Measurements from ENCODE around the gene PCDHGA3. TPM values are rescaled to one million over a fixed set of nuclear protein-coding genes. Genes with fewer than 3 reads are reported as not detected.
"Not testable (repeated sequence)": the region's sequence is repeated elsewhere in the genome, so short reads cannot be mapped to it uniquely, and the experiment has no call there.

PCDHGA3 gene
- total RNA-seq, 1 experiment from 2014 or later: 0.26 TPM

DNA sequence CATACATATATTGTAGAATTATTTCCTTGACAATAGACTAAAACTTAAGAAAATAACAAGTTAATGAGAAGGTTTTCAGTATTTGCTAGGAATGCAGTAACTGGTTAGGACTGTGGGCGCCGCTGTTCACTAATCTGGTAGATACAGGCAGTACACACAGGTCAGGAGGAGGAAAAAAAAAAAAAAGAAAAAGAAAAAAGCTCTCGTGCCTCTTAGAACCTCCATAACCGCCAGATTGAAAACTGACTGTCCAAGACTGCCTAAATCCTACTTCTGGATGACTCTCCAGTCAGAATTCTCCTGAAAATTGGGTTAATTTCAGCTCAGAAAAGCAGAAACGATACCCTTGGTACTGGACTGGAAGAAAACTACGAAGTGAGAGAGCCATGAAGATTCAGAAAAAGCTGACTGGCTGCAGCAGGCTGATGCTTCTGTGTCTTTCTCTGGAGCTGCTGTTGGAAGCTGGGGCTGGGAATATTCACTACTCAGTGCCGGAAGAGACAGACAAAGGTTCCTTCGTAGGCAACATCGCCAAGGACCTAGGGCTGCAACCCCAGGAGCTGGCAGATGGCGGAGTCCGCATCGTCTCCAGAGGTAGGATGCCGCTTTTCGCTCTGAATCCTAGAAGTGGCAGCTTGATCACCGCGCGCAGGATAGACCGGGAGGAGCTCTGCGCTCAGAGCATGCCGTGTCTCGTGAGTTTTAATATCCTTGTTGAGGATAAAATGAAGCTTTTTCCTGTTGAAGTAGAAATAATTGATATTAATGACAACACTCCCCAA, 13.1 kb upstream of the PCDHGA3 start, which contains the start of gene PCDHGA1:
Gene PCDHGA1, plus strand, starts transcription at position 216 of the 782 bp plus-strand sequence.
- peaks cover 10% of the 10 kb centered on the region for H3K9me3 ChIP-seq (replicated peaks)
- H3K27me3 ChIP-seq (replicated peaks): no peaks in the 10 kb centered on the region
- DNase-seq (ENCODE audit: low read depth in 1 of 2, low spot score in 2 of 2): no peak
- H3K36me3 ChIP-seq: no peaks in the 10 kb centered on the region
- 0 out of 2 replicates have a peak, but pooled peaks cover 3% of the 10 kb centered on the region for H3K4me1 ChIP-seq (replicated peaks)
- no peak within 1 kb of the TSS for H3K27ac ChIP-seq
- H3K4me3 ChIP-seq: peak within 1 kb of the TSS; percentile 20

DNA sequence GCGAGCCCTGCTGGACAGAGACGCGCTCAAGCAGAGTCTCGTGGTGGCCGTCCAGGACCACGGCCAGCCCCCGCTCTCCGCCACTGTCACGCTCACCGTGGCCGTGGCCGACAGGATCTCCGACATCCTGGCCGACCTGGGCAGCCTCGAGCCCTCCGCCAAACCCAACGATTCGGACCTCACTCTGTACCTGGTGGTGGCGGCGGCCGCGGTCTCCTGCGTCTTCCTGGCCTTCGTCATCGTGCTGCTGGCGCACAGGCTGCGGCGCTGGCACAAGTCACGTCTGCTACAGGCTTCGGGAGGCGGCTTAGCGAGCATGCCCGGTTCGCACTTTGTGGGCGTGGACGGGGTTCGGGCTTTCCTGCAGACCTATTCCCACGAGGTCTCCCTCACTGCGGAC, 11.1 kb upstream of the PCDHGA3 start:
- H3K36me3 ChIP-seq; DNase-seq (ENCODE audit: low read depth in 1 of 2, low spot score in 2 of 2); H3K4me1 ChIP-seq (replicated peaks); H3K27ac ChIP-seq; H3K4me3 ChIP-seq; H3K27me3 ChIP-seq (replicated peaks): not testable (repeated sequence)
- H3K9me3 ChIP-seq (replicated peaks): peaks cover 10% of the 10 kb centered on the region

DNA sequence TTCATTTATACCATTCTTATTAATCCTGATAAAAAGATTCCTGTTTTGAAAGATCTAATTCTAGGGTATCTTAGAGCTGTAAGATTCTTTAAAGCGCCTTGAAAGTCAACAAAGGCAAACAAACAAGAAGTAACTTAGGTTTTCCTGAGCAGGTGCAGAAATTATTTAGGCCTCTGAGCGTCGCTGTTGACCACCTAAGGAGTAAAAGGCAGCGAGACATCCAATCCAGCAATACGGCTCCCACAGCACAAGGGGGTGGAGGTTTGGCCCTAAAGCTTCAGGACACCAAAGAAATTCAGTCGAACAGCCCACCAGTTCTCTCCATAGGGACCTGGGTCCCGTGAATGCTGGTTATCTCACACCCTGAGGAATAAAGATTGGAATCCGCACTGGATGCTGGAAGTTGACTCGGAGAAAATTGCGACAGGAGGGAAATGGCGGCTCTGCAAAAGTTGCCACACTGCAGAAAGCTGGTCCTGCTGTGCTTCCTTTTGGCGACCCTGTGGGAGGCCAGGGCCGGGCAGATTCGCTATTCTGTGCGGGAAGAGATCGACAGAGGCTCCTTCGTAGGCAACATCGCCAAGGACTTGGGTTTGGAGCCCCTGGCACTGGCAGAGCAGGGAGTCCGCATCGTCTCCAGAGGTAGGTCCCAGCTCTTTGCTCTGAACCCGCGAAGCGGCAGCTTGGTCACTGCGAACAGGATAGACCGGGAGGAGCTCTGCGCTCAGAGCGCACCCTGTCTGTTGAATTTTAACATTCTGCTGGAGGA, 4.9 kb upstream of the PCDHGA3 start, which contains the start of gene PCDHGA2:
Gene PCDHGA2, plus strand, starts transcription at position 223 of the 769 bp plus-strand sequence.
- no peak for DNase-seq (ENCODE audit: low read depth in 1 of 2, low spot score in 2 of 2)
- H3K27ac ChIP-seq: no peak within 1 kb of the TSS
- no peak within 1 kb of the TSS; the same call in 1 of the 2 replicates for H3K4me3 ChIP-seq
- no peaks in the 10 kb centered on the region for H3K27me3 ChIP-seq (replicated peaks)
- H3K36me3 ChIP-seq: no peaks in the 10 kb centered on the region
- no peaks in the 10 kb centered on the region for H3K4me1 ChIP-seq (replicated peaks)
- peaks cover 15% of the 10 kb centered on the region for H3K9me3 ChIP-seq (replicated peaks)

DNA sequence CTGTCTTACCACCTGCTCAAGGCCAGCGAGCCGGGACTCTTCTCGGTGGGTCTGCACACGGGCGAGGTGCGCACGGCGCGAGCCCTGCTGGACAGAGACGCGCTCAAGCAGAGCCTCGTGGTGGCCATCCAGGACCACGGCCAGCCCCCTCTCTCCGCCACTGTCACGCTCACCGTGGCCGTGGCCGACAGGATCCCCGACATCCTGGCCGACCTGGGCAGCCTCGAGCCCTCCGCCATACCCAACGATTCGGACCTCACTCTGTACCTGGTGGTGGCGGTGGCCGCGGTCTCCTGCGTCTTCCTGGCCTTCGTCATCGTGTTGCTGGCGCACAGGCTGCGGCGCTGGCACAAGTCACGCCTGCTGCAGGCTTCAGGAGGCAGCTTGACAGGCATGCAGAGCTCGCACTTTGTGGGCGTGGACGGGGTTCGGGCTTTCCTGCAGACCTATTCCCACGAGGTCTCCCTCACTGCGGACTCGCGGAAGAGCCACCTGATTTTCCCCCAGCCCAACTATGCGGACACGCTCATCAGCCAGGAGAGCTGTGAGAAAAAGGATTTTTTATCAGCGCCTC, 2.8 kb upstream of the PCDHGA3 start:
- peaks cover 23% of the 10 kb centered on the region for H3K9me3 ChIP-seq (replicated peaks)
- not testable (repeated sequence) for DNase-seq (ENCODE audit: low read depth in 1 of 2, low spot score in 2 of 2); H3K27me3 ChIP-seq (replicated peaks); H3K4me3 ChIP-seq; H3K4me1 ChIP-seq (replicated peaks); H3K27ac ChIP-seq; H3K36me3 ChIP-seq

DNA sequence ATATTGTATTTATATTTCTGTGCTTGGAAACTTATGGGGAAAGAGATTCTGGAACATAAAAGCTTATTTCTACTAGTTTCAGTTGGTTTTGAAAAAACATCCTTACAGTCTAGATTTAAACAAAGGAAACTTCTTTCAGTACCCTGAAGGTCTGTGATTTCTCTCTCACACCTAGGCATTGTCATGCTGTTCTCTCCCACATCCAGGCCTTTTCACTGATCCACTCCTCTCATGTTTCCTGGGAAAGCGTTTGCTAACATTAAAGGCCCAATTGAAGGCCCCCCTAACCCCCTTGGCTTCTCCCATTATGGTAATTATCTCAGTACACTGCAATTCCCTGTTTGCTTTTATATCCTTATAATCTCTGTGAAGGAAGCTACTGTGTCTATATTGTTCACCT, 856 bp upstream of the PCDHGA3 start:
- H3K4me1 ChIP-seq (replicated peaks): no peaks in the 10 kb centered on the region
- no peak overlapping the region for H3K27ac ChIP-seq
- no peak for DNase-seq (ENCODE audit: low read depth in 1 of 2, low spot score in 2 of 2)
- no peaks in the 10 kb centered on the region for H3K36me3 ChIP-seq
- no peak overlapping the region for H3K4me3 ChIP-seq
- H3K27me3 ChIP-seq (replicated peaks): no peaks in the 10 kb centered on the region
- H3K9me3 ChIP-seq (replicated peaks): peaks cover 23% of the 10 kb centered on the region

DNA sequence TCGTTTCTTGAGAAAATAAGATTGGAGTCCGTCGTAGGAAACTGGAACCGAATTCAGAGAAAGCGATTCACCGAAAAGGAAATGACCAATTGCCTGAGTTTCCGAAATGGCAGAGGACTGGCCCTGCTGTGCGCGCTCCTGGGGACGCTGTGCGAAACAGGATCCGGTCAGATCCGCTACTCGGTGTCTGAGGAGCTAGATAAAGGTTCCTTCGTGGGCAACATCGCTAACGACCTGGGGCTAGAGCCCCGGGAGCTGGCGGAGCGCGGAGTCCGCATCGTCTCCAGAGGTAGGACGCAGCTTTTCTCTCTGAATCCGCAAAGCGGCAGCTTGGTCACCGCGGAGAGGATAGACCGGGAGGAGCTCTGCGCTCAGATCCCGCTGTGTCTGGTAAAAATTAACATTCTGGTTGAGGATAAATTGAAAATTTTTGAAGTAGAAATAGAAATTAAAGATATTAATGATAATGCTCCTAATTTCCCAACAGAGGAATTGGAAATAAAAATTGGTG, 379 bp downstream of the PCDHGA3 start:
- no peak for DNase-seq (ENCODE audit: low read depth in 1 of 2, low spot score in 2 of 2)
- Histone ChIP-seq H3K4me3 (no peak overlapping the region), H3K4me1 (replicated peaks) (no peaks in the 10 kb centered on the region), H3K36me3 (no peaks in the 10 kb centered on the region), H3K27ac (no peak overlapping the region), H3K9me3 (replicated peaks) (peaks cover 23% of the 10 kb centered on the region), H3K27me3 (replicated peaks) (no peaks in the 10 kb centered on the region)

DNA sequence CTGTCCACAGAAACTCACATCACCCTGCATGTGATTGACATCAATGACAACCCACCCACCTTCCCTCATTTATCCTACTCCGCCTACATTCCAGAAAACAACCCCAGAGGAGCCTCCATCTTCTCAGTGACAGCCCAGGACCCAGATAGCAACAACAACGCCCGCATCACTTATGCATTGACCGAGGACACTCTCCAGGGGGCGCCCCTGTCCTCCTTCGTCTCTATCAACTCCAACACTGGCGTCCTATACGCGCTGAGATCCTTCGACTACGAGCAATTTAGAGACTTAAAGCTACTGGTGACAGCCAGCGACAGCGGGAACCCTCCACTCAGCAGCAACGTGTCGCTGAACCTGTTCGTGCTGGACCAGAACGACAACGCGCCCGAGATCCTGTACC, 1.7 kb downstream of the PCDHGA3 start:
- H3K4me1 ChIP-seq (replicated peaks): no peaks in the 10 kb centered on the region
- H3K27me3 ChIP-seq (replicated peaks): no peaks in the 10 kb centered on the region
- H3K27ac ChIP-seq: no peak overlapping the region
- H3K36me3 ChIP-seq: no peaks in the 10 kb centered on the region
- no peak for DNase-seq (ENCODE audit: low read depth in 1 of 2, low spot score in 2 of 2)
- no peak overlapping the region for H3K4me3 ChIP-seq
- H3K9me3 ChIP-seq (replicated peaks): peaks cover 19% of the 10 kb centered on the region

DNA sequence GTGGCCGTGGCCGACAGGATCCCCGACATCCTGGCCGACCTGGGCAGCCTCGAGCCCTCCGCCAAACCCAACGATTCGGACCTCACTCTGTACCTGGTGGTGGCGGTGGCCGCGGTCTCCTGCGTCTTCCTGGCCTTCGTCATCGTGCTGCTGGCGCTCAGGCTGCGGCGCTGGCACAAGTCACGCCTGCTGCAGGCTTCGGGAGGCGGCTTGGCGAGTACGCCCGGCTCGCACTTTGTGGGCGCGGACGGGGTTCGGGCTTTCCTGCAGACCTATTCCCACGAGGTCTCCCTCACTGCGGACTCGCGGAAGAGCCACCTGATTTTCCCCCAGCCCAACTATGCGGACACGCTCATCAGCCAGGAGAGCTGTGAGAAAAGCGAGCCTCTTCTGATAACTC, 2.4 kb downstream of the PCDHGA3 start:
- not testable (repeated sequence) for H3K27ac ChIP-seq; H3K36me3 ChIP-seq; DNase-seq (ENCODE audit: low read depth in 1 of 2, low spot score in 2 of 2); H3K4me3 ChIP-seq; H3K27me3 ChIP-seq (replicated peaks); H3K4me1 ChIP-seq (replicated peaks)
- H3K9me3 ChIP-seq (replicated peaks): peaks cover 24% of the 10 kb centered on the region

DNA sequence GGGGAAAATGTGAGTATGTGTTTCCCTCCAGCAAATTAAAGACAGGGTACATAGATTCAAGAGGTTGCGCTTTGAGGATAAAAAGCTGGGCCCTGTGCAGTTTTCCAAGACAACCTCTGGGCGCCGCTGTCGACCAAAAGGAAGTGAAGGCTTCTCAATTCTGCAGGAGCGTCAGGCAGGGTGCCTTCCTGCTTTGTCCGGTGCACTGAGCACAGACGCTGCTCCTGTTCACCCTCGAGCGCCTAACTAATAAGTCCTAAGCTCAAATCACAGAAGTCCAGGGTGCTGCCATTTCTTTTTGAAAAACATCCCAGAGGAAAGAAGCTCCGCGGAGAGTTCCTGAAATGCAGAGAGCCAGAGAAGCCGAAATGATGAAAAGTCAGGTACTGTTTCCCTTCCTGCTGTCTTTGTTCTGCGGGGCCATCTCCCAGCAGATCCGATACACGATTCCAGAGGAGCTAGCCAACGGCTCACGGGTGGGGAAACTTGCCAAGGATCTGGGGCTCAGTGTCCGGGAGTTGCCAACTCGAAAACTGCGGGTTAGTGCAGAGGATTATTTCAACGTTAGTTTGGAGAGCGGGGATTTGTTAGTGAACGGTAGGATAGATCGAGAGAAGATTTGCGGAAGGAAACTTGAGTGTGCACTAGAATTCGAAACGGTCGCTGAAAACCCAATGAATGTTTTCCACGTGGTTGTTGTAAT, 6.4 kb downstream of the PCDHGA3 start, which contains the start of gene PCDHGB1:
Gene PCDHGB1, plus strand, starts transcription at position 183 of the 703 bp plus-strand sequence. Its CDS starts 162 bp downstream, at position 345.
- DNase-seq (ENCODE audit: low read depth in 1 of 2, low spot score in 2 of 2): peak in 1 of 2 experiments; percentile 42
- Histone ChIP-seq H3K4me1 (replicated peaks) (no peaks in the 10 kb centered on the region), H3K4me3 (no peak within 1 kb of the TSS), H3K9me3 (replicated peaks) (peaks cover 12% of the 10 kb centered on the region), H3K27me3 (replicated peaks) (no peaks in the 10 kb centered on the region), H3K27ac (no peak within 1 kb of the TSS), H3K36me3 (no peaks in the 10 kb centered on the region)

DNA sequence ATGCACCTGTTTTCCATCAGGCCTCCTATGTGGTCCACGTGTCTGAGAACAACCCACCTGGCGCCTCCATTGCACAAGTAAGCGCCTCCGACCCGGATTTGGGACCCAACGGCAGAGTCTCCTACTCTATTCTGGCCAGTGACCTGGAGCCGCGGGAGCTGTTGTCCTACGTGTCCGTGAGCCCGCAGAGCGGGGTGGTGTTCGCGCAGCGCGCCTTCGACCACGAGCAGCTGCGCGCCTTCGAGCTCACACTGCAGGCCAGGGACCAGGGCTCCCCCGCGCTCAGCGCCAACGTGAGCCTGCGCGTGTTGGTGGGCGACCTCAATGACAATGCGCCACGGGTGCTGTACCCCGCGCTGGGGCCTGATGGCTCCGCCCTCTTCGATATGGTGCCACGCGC, 8.0 kb downstream of the PCDHGA3 start:
- Histone ChIP-seq H3K27ac (no peak overlapping the region), H3K4me3 (no peak overlapping the region)
- no peak for DNase-seq (ENCODE audit: low read depth in 1 of 2, low spot score in 2 of 2)

DNA sequence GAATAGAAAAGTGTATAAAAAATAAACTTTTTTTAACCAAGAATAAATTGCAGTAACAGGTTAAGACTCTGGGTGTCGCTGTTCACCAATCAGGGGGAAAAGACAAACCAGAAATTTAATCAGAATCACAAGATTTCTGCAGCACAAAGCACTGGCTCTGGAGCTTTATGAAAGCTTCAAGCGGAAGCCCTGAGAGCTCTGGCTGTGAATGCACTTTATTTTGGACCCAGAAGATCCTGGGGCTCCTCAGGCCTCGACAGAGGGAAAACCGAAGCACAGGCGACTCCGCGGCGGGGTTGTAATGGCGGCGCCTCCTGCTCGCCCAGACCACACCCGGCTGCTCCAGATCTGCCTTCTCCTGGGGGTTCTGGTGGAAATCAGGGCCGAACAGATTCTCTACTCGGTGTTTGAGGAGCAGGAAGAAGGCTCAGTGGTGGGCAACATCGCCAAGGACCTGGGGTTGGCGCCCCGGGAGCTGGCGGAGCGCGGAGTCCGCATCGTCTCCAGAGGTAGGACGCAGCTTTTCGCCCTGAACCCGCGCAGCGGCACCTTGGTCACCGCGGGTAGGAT, 11.4 kb downstream of the PCDHGA3 start, which contains the start of gene PCDHGA4:
Gene PCDHGA4, plus strand, starts transcription at position 122 of the 570 bp plus-strand sequence. Its CDS starts 87 bp downstream, at position 209.
- no peak within 1 kb of the TSS for H3K4me3 ChIP-seq
- DNase-seq (ENCODE audit: low read depth in 1 of 2, low spot score in 2 of 2): no peak
- H3K27ac ChIP-seq: no peak within 1 kb of the TSS
- no peaks in the 10 kb centered on the region for H3K4me1 ChIP-seq (replicated peaks)
- H3K9me3 ChIP-seq (replicated peaks): peaks cover 26% of the 10 kb centered on the region
- H3K36me3 ChIP-seq: no peaks in the 10 kb centered on the region
- no peaks in the 10 kb centered on the region for H3K27me3 ChIP-seq (replicated peaks)

More for the DNA sequence above, 8.0 kb downstream of the PCDHGA3 start:
- Histone ChIP-seq H3K36me3 (no peaks in the 10 kb centered on the region), H3K9me3 (replicated peaks) (peaks cover 19% of the 10 kb centered on the region), H3K4me1 (replicated peaks) (no peaks in the 10 kb centered on the region), H3K27me3 (replicated peaks) (no peaks in the 10 kb centered on the region)

DNA sequence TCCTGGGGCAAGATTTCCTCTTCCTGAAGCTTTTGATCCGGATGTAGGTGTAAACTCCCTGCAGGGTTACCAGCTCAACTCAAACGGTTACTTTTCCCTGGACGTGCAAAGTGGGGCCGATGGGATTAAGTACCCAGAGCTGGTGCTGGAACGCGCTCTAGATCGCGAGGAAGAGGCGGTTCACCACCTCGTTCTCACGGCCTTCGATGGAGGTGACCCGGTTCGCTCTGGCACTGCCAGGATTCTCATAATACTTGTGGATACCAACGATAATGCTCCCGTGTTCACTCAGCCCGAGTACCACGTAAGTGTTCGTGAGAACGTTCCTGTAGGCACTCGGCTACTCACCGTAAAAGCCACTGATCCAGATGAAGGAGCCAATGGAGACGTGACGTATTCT, 12.0 kb downstream of the PCDHGA3 start:
- Histone ChIP-seq H3K4me3 (no peak overlapping the region), H3K27me3 (replicated peaks) (no peaks in the 10 kb centered on the region), H3K9me3 (replicated peaks) (peaks cover 27% of the 10 kb centered on the region), H3K27ac (no peak overlapping the region), H3K4me1 (replicated peaks) (no peaks in the 10 kb centered on the region), H3K36me3 (no peaks in the 10 kb centered on the region)
- no peak for DNase-seq (ENCODE audit: low read depth in 1 of 2, low spot score in 2 of 2)

DNA sequence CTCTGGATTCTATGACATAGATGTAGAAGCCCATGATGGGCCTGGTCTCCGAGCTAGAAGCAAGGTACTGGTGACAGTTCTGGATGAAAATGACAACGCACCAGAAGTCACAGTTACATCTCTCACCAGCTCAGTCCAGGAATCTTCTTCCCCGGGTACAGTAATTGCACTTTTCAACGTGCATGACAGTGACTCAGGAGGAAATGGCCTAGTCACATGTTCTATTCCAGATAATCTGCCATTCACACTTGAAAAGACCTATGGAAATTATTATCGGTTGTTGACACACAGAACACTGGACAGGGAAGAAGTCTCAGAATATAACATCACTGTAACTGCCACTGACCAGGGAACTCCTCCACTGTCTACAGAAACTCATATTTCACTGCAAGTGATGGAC, 12.5 kb downstream of the PCDHGA3 start:
- peaks cover 27% of the 10 kb centered on the region for H3K9me3 ChIP-seq (replicated peaks)
- no peak overlapping the region for H3K27ac ChIP-seq
- H3K27me3 ChIP-seq (replicated peaks): no peaks in the 10 kb centered on the region
- no peaks in the 10 kb centered on the region for H3K36me3 ChIP-seq
- H3K4me3 ChIP-seq: no peak overlapping the region
- no peaks in the 10 kb centered on the region for H3K4me1 ChIP-seq (replicated peaks)
- no peak for DNase-seq (ENCODE audit: low read depth in 1 of 2, low spot score in 2 of 2)

Data from SJSA1 (cell line).